Nephron progenitor cell (in vitro differentiated cells): ENCODE data around the gene IGSF5.

Source experiments
- DNase-seq: peaks from one replicate; pipeline ENCODE4 v3.0.0; 2021
- H3K27ac Mint-ChIP-seq: 2 replicates; pipeline ENCODE4 v1.8.0; 2021; ENCODE audit warnings: mild to moderate bottlenecking, moderate library complexity, mixed read lengths
- H3K27me3 Mint-ChIP-seq: 2 replicates; pipeline ENCODE4 v1.8.0; 2021; ENCODE audit warnings: mild to moderate bottlenecking, low read depth, mixed read lengths; ENCODE audit not compliant: poor library complexity
- H3K36me3 Mint-ChIP-seq: 2 replicates; pipeline ENCODE4 v1.8.0; 2021; ENCODE audit warnings: low read depth, mixed read lengths
- H3K4me1 Mint-ChIP-seq: 2 replicates; pipeline ENCODE4 v1.8.0; 2021; ENCODE audit warnings: mixed read lengths
- H3K4me3 Mint-ChIP-seq: 2 replicates; pipeline ENCODE4 v1.8.0; 2021; ENCODE audit warnings: mild to moderate bottlenecking, moderate library complexity, mixed read lengths
- H3K9me3 Mint-ChIP-seq: 2 replicates; pipeline ENCODE4 v1.8.0; 2021; ENCODE audit warnings: mild to moderate bottlenecking, moderate library complexity, mixed read lengths
- TF ChIP-seq, protein P1 (sequence below): fragments of 200-600 bp; sonication (generic); IDR thresholded peaks from 2 replicates; pipeline ENCODE4 v1.5.0; 2021; ENCODE audit warnings: antibody characterized with exemption

The IGSF5 gene

DNA sequence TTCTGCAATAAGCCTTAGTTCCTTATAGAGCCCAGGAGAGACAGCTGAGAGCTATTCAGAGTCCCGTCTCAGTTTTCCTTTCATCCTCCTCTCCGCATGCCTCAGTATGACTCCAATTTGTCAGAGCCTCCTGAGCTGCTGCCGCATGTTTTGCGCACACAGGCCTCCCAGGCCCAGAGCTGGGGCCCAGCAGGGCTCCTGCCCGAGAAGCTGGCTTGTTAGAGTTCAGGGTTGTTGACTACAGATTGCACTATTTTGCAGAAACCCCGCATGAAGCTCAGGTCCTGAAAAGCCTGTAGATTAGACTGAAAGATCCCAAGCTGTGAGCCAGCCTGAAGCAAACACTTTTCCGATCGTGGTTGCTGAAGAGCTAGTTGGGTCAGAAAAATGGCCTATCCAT, 51.5 kb downstream of the IGSF5 start:
- Mint-ChIP-seq H3K27me3 (peaks cover 17% of the 10 kb centered on the region), H3K36me3 (peaks cover 7% of the 10 kb centered on the region), H3K4me1 (peaks cover 10% of the 10 kb centered on the region), H3K4me3 (no peak overlapping the region), H3K27ac (no peak overlapping the region), H3K9me3 (peaks cover 22% of the 10 kb centered on the region)
- no peak for DNase-seq
- TF ChIP-seq, protein P1, sequence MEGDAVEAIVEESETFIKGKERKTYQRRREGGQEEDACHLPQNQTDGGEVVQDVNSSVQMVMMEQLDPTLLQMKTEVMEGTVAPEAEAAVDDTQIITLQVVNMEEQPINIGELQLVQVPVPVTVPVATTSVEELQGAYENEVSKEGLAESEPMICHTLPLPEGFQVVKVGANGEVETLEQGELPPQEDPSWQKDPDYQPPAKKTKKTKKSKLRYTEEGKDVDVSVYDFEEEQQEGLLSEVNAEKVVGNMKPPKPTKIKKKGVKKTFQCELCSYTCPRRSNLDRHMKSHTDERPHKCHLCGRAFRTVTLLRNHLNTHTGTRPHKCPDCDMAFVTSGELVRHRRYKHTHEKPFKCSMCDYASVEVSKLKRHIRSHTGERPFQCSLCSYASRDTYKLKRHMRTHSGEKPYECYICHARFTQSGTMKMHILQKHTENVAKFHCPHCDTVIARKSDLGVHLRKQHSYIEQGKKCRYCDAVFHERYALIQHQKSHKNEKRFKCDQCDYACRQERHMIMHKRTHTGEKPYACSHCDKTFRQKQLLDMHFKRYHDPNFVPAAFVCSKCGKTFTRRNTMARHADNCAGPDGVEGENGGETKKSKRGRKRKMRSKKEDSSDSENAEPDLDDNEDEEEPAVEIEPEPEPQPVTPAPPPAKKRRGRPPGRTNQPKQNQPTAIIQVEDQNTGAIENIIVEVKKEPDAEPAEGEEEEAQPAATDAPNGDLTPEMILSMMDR = no peak

DNA sequence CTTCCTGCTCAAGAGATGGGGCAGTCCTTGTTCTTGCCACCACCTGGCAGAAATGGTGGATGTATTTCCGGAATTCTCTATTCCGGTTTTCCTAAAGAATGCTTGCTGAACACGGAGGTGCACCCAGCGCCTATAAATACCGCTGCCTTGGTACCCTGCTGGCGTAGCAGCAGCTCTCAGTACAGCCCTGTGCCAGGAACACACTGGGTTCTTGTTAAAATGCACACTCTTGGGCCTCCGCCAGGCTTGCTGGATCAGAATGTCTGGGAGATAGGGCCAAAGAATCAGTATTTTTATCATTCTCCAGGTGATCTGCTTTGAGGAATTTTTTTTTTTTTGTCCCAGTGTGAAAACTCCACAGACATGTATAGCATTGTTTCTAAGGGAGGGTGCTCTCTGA, 54.2 kb downstream of the IGSF5 start:
- Mint-ChIP-seq H3K4me1 (peaks cover 10% of the 10 kb centered on the region), H3K27ac (no peak overlapping the region), H3K9me3 (peaks cover 7% of the 10 kb centered on the region), H3K27me3 (peaks cover 5% of the 10 kb centered on the region), H3K4me3 (no peak overlapping the region), H3K36me3 (no peaks in the 10 kb centered on the region)
- TF ChIP-seq, protein P1 = no peak
- DNase-seq = no peak

GRCh38 chr21:39800311-39800710, 55.3 kb downstream of the IGSF5 start:
- Mint-ChIP-seq H3K36me3 (no peaks in the 10 kb centered on the region), H3K27me3 (peaks cover 5% of the 10 kb centered on the region), H3K27ac (no peak overlapping the region), H3K9me3 (peaks cover 7% of the 10 kb centered on the region), H3K4me1 (peaks cover 10% of the 10 kb centered on the region), H3K4me3 (no peak overlapping the region)
- TF ChIP-seq, protein P1 = no peak
- no peak for DNase-seq

DNA sequence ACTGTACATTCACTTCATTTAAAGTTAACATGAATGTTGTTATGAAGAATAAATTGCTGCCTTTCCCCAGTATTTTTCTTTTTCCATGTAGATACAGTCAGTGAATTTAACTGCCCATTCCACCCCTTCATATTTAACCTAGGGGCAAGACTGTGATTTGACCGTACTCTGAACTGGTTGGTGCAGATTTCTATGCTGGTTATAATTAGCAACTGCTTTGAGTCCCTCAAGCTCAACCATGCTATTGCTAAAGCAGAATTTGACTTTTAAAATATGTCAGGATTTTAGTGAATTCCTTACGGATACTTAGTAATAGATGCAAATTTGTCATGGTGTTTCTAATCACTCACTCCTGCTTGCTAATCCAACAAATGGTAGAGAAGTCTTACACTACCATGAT, 57.2 kb downstream of the IGSF5 start:
- H3K36me3 Mint-ChIP-seq = no peaks in the 10 kb centered on the region
- peaks cover 4% of the 10 kb centered on the region for H3K27me3 Mint-ChIP-seq
- no peak for DNase-seq
- no peak overlapping the region for H3K27ac Mint-ChIP-seq
- H3K9me3 Mint-ChIP-seq = peaks cover 7% of the 10 kb centered on the region
- TF ChIP-seq, protein P1 = no peak
- no peak overlapping the region for H3K4me3 Mint-ChIP-seq
- H3K4me1 Mint-ChIP-seq = peaks cover 4% of the 10 kb centered on the region

DNA sequence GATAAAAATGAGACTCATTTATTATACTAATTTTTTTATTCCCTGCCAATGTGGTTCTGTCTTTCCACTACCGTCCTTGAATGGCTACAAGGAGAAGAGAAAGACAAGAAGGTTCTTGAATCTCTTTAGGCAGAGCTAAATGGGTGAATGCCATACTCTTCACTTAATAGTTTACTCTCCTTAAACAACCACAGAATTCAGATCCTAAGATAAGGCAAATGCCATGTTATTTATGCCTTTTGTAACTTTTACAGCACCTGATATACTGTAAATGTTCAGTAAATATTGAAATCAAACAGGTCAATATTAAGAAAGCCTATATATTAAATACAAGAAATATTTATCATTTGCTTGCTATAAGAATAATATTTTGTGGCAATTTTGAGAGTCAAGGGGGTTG, 58.4 kb downstream of the IGSF5 start:
- no peaks in the 10 kb centered on the region for H3K36me3 Mint-ChIP-seq
- peaks cover 4% of the 10 kb centered on the region for H3K4me1 Mint-ChIP-seq
- no peak for DNase-seq
- no peak overlapping the region for H3K4me3 Mint-ChIP-seq
- H3K9me3 Mint-ChIP-seq = peaks cover 7% of the 10 kb centered on the region
- no peak overlapping the region for H3K27ac Mint-ChIP-seq
- peaks cover 4% of the 10 kb centered on the region for H3K27me3 Mint-ChIP-seq
- TF ChIP-seq, protein P1 = no peak

DNA sequence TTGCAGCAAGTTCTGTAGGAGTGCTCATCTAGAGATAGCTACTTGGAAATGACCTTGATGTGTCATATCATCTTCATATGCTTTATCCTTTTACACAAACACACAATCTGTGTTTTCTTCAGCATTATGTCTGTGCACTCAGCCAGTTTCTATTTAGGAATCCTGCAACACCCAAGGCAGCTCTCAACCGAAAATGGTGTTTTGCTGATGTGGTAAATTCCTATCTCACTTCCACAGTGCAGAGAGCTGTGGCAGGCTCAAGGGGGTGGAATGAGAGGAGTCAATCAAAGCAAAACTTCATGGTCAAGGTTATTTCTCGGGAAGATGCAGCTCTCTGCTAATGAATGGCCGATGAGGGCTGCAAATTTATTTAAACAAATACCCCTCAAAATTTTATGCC, 59.3 kb downstream of the IGSF5 start:
- Mint-ChIP-seq H3K36me3 (no peaks in the 10 kb centered on the region), H3K4me1 (peaks cover 4% of the 10 kb centered on the region), H3K27ac (no peak overlapping the region), H3K9me3 (peaks cover 7% of the 10 kb centered on the region), H3K27me3 (peaks cover 4% of the 10 kb centered on the region), H3K4me3 (no peak overlapping the region)
- no peak for DNase-seq
- TF ChIP-seq, protein P1 = no peak
